KMS-11 (cell line): ENCODE results near the gene CMTR2.
"Not testable (repeated sequence)": the region's sequence is repeated elsewhere in the genome, so short reads cannot be mapped to it uniquely, and the experiment has no call there.

Source experiments
- H2AFZ ChIP-seq: fragments of 200-600 bp; sonication (generic); 2 replicates; pipeline ENCODE4 v1.6.1; 2016; ENCODE audit warnings: antibody characterized with exemption, mixed run types, low read depth
- H3K27ac ChIP-seq: fragments of 200-600 bp; sonication (generic); 2 replicates; pipeline ENCODE4 v1.6.1; 2016; ENCODE audit warnings: mild to moderate bottlenecking, mixed run types
- H3K27me3 ChIP-seq: fragments of 200-600 bp; sonication (generic); 2 replicates; pipeline ENCODE4 v1.6.1; 2017; ENCODE audit warnings: mild to moderate bottlenecking, low read depth, mixed run types, moderate library complexity; ENCODE audit not compliant: insufficient read depth
- H3K36me3 ChIP-seq: fragments of 200-600 bp; sonication (generic); 2 replicates; pipeline ENCODE4 v1.6.1; 2017; ENCODE audit warnings: mild to moderate bottlenecking, mixed run types; ENCODE audit not compliant: insufficient read depth
- H3K4me1 ChIP-seq: fragments of 200-600 bp; sonication (generic); 2 replicates; pipeline ENCODE4 v1.6.1; 2016; ENCODE audit warnings: mild to moderate bottlenecking, low read depth, mixed run types; ENCODE audit not compliant: poor library complexity, severe bottlenecking
- H3K4me2 ChIP-seq: fragments of 200-600 bp; sonication (generic); 2 replicates; pipeline ENCODE4 v1.7.0; 2016; ENCODE audit warnings: mild to moderate bottlenecking, mixed run types
- H3K4me3 ChIP-seq: fragments of 200-600 bp; sonication (generic); IDR thresholded peaks from 2 replicates; pipeline ENCODE4 v1.6.1; 2017; ENCODE audit warnings: low read depth, low read length, mixed read lengths; ENCODE audit not compliant: insufficient read depth
- H3K79me2 ChIP-seq: fragments of 200-600 bp; sonication (generic); 2 replicates; pipeline ENCODE4 v1.6.1; 2016; ENCODE audit warnings: low read depth, mixed run types; ENCODE audit not compliant: insufficient read depth
- H3K9ac ChIP-seq: fragments of 200-600 bp; sonication (generic); 2 replicates; pipeline ENCODE4 v1.6.1; 2016; ENCODE audit warnings: mild to moderate bottlenecking, mixed run types
- H4K20me1 ChIP-seq: fragments of 200-600 bp; sonication (generic); 2 replicates; pipeline ENCODE4 v1.6.1; 2016; ENCODE audit warnings: mild to moderate bottlenecking, mixed run types; ENCODE audit not compliant: insufficient read depth
- CTCF ChIP-seq: fragments of 200-600 bp; sonication (generic); conservative IDR thresholded peaks from 2 replicates; pipeline ENCODE4 v1.6.1; 2017; ENCODE audit warnings: low read depth, mild to moderate bottlenecking, antibody characterized with exemption, low read length, moderate library complexity, mixed read lengths

The CMTR2 gene

DNA sequence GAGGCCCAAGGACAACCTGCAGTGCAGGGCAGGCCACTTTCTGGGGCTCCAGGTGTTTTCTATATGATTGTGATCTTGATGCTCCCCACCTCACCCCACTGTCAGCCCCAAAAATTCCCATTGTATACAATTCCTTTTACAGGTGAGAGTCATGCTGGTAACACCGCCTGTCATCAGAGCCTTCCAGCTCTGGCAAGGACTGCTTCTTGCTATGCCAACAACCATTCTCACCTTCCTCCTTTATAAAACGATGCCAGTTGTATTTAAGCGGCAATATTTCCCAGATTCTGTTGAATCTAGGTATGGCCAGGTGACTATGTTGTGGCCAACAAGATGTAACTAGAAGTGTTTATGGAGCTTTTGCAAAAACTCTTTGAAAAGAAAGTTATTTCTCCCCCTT lies 38.9 kb upstream of the CMTR2 start:
- Histone ChIP-seq H3K79me2 (no peaks in the 10 kb centered on the region), H3K9ac (no peak overlapping the region)

GRCh38 chr16:71327720-71328119 lies 38.5 kb upstream of the CMTR2 start:
- Histone ChIP-seq H3K4me1 (no peaks in the 10 kb centered on the region), H3K4me2 (no peak overlapping the region), H3K9ac (no peak overlapping the region), H3K27me3 (no peaks in the 10 kb centered on the region), H4K20me1 (no peaks in the 10 kb centered on the region), H2AFZ (no peak overlapping the region), H3K79me2 (no peaks in the 10 kb centered on the region), H3K27ac (no peak overlapping the region), H3K4me3 (no peak overlapping the region), H3K36me3 (no peaks in the 10 kb centered on the region)
- no peak for TF ChIP-seq CTCF

More for the DNA sequence above, 38.9 kb upstream of the CMTR2 start:
- H3K27ac ChIP-seq: no peak overlapping the region
- no peaks in the 10 kb centered on the region for H3K4me1 ChIP-seq
- H3K4me3 ChIP-seq: no peak overlapping the region
- no peaks in the 10 kb centered on the region for H3K36me3 ChIP-seq
- no peak overlapping the region for H2AFZ ChIP-seq
- H4K20me1 ChIP-seq: no peaks in the 10 kb centered on the region
- no peaks in the 10 kb centered on the region for H3K27me3 ChIP-seq
- no peak for TF ChIP-seq CTCF
- no peak overlapping the region for H3K4me2 ChIP-seq

- H3K9ac ChIP-seq: no peak overlapping the region
- TF ChIP-seq CTCF: no peak
- no peaks in the 10 kb centered on the region for H3K27me3 ChIP-seq
- no peak overlapping the region for H3K4me3 ChIP-seq
- H2AFZ ChIP-seq: no peak overlapping the region
- H3K36me3 ChIP-seq: no peaks in the 10 kb centered on the region
- no peak overlapping the region for H3K27ac ChIP-seq
- H3K4me2 ChIP-seq: no peak overlapping the region
- H3K4me1 ChIP-seq: no peaks in the 10 kb centered on the region
- H4K20me1 ChIP-seq: no peaks in the 10 kb centered on the region
- H3K79me2 ChIP-seq: no peaks in the 10 kb centered on the region
Measured at GRCh38 chr16:71319999-71320398, 30.8 kb upstream of the CMTR2 start.

DNA sequence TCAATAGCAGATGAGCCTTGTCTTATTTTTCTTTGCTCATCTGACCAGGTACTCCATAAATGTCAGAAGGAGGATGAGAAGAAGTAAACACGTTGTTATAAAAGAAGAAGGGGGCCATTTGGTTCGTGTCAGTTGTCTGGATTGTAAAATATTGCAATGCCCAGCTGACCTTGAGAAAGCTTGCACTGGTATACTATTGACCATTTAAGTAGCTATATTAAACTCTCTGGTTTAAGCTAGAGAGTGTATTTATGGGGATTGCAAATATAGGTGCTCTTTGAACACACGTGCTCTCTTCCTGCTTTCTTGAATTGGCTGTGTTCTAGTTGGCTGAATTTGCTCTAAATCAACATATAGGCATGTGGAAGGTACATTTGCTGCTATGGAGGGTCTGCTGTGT lies 26.1 kb upstream of the CMTR2 start:
- TF ChIP-seq CTCF: no peak
- no peaks in the 10 kb centered on the region for H3K36me3 ChIP-seq
- H3K9ac ChIP-seq: no peak overlapping the region
- H4K20me1 ChIP-seq: no peaks in the 10 kb centered on the region
- no peak overlapping the region for H3K27ac ChIP-seq
- no peak overlapping the region for H2AFZ ChIP-seq
- H3K79me2 ChIP-seq: no peaks in the 10 kb centered on the region
- no peak overlapping the region for H3K4me3 ChIP-seq
- H3K4me2 ChIP-seq: no peak overlapping the region
- H3K4me1 ChIP-seq: no peaks in the 10 kb centered on the region
- H3K27me3 ChIP-seq: no peaks in the 10 kb centered on the region

GRCh38 chr16:71313591-71313990 lies 24.4 kb upstream of the CMTR2 start:
- H3K4me1 ChIP-seq, H3K27me3 ChIP-seq, H3K36me3 ChIP-seq, H3K4me3 ChIP-seq, H3K4me2 ChIP-seq, H2AFZ ChIP-seq, H3K79me2 ChIP-seq, H4K20me1 ChIP-seq, H3K9ac ChIP-seq, H3K27ac ChIP-seq: not testable (repeated sequence)
